ENCODE results near the gene HOXA3.
A peak's percentile ranks its signal among the peaks of the same experiment; 100 is the strongest.

Gene HOXA3

DNA sequence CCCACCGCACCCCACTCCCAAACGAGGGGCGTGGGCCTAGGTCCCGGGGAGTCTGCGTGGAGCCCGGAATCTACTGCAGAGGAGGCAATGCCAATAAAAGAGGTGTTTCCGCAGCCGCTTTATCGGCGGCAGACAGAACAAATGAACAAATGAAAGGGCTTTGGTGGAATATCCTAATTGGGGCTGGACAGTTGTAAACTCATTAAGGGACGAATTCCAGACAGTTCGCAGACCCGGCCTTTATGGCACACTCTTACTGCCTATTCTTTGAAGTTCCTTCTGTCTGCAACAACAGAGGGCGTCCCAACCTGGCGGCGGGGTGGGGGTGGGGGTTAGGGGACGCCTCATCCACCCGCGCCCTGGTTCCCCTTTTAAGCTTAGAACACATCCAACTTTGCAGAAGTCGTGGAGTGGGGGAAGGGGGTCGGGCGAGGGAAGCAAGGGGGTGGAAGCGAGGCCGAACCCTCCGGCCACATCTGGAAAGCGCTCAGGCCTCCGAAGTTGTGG, 8.9 kb upstream of the HOXA3 start:
- peak; percentile 85 for DNase-seq
- in situ Hi-C loops (cut with MboI; ENCODE audit: low pct_unique_long_range_greater_than_20kb, low sequenced_read_pairs) = loop anchor here (25.0 kb wide), 1 partner anchor 1299 kb away; no protein-coding TSS in a partner anchor

DNA sequence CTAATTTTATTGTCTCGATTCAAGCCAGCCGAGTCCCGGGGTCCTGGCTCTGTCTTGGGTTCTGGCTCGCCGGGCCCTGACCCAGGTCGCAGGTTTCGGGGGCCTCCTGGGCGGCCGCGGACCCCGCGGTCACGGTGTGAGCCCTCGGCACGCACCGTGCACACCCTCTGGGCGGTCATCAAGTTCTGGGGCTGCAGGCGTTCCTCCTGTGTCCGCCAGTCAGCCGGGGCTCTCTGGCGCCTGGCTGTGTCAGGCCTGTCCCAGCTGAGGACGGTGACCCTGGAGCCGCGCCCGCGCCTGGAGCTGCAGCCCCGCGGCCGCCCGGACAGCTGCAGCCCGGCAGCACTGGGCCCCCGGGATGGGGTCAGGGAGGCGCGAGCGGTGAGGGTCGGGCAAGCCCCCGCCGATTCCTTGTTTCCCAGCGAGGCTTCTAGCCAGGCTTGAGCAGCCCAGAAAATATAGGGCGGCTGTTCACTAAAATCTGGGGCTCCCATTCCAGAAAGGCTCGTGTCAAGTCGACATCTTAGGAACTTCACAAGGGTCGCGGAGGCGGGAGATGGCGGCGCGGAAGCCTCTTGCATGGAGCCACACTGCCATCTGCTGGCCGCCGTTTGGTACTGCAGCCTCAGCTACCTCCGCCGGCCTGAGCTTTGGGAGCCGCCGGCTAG, 8.3 kb upstream of the HOXA3 start:
- DNase-seq = peak; percentile 94
- in situ Hi-C loops (cut with MboI; ENCODE audit: low pct_unique_long_range_greater_than_20kb, low sequenced_read_pairs) = loop anchor here (25.0 kb wide), 1 partner anchor 1298 kb away; no protein-coding TSS in a partner anchor

DNA sequence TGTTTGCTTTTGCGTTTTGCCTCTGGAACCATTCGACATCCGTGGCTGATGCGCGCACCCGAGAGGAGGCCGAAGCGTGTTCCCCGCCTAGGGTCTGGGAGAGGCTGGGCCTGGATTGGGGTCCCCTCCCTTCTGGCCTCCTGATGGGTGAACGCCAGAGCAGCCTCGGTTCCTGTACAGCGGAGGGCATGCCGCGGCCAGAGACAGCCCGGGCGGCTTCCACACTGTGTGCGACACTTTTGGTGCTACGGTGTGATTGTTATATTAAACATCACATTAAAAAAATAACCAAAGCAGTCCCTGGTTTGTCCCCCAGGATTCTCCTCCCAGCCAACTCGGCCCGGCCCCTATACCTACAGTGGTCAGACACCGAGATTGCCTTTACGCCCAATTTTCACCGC, 7.8 kb upstream of the HOXA3 start:
- DNase-seq = peak; percentile 60
- in situ Hi-C loops (cut with MboI; ENCODE audit: low pct_unique_long_range_greater_than_20kb, low sequenced_read_pairs) = loop anchor here (25.0 kb wide), 1 partner anchor 1298 kb away; no protein-coding TSS in a partner anchor

GRCh38 chr7:27159266-27160144, 7.1 kb upstream of the HOXA3 start:
- peak; percentile 65 for DNase-seq
- in situ Hi-C loops (cut with MboI; ENCODE audit: low pct_unique_long_range_greater_than_20kb, low sequenced_read_pairs) = loop anchor here (10.0 to 25.0 kb wide), 2 partner anchors 305 to 1297 kb away; no protein-coding TSS in a partner anchor

GRCh38 chr7:27158436-27159265, 6.3 kb upstream of the HOXA3 start:
- in situ Hi-C loops (cut with MboI; ENCODE audit: low pct_unique_long_range_greater_than_20kb, low sequenced_read_pairs) = loop anchor here (10.0 to 25.0 kb wide), 2 partner anchors 304 to 1296 kb away; no protein-coding TSS in a partner anchor
- peak; percentile 42 for DNase-seq

- DNase-seq = peak; percentile 60
- in situ Hi-C loops (cut with MboI; ENCODE audit: low pct_unique_long_range_greater_than_20kb, low sequenced_read_pairs) = loop anchor here (10.0 to 25.0 kb wide), 2 partner anchors 303 to 1296 kb away; no protein-coding TSS in a partner anchor
Observed at GRCh38 chr7:27157702-27158431, 5.5 kb upstream of the HOXA3 start.

DNA sequence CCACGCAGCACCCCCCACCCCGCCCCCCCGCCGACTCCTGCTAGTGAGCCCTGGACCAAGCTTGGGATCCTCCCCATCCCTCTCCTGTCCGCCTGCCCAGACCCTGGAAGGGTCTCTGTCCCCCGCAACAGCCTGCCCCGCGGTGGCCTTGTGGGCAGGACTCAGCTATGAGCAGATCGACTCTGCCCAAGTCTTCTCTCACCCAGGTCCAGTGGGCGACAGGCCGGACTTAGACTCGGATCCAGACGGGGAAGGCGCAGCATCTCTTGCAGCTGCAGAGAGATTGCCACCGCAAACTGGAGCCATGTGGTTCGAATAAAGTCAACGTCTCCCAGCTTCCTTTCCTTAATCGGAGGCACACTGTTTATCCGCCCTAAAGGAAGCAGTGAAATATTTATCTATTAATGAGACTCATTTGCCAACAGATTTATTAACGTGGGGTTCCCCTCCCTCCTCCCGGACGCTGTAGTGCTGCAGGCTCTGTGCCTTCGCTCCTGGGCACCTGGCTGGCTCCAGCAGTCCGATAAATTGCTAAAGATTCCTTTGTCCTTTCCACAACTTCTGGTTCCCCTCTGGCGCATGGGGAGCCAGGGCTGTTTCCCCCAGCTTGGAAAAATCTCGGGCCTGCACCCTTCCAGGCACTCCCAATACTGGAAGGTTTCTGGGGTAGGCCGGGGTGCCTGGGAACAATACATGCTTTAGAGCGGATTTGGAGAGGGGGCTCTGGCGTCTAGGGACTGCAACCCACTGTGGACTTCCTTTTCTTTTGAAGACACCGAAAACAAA, 4.7 kb upstream of the HOXA3 start:
- DNase-seq = peak; percentile 40

GRCh38 chr7:27156508-27156898, 4.1 kb upstream of the HOXA3 start, which contains the start of gene HOXA7:
Gene HOXA7 (minus strand): TSS chr7:27156675. CDS start chr7:27156545, 130 bp downstream.
- DNase-seq = peak; percentile 76
- in situ Hi-C loops (cut with MboI; ENCODE audit: low pct_unique_long_range_greater_than_20kb, low sequenced_read_pairs) = loop anchor here (10.0 to 25.0 kb wide), 2 partner anchors 302 to 1294 kb away; no protein-coding TSS in a partner anchor

More for the DNA sequence above, 4.7 kb upstream of the HOXA3 start:
- in situ Hi-C loops (cut with MboI; ENCODE audit: low pct_unique_long_range_greater_than_20kb, low sequenced_read_pairs) = loop anchor here (10.0 to 25.0 kb wide), 2 partner anchors 302 to 1295 kb away; no protein-coding TSS in a partner anchor

DNA sequence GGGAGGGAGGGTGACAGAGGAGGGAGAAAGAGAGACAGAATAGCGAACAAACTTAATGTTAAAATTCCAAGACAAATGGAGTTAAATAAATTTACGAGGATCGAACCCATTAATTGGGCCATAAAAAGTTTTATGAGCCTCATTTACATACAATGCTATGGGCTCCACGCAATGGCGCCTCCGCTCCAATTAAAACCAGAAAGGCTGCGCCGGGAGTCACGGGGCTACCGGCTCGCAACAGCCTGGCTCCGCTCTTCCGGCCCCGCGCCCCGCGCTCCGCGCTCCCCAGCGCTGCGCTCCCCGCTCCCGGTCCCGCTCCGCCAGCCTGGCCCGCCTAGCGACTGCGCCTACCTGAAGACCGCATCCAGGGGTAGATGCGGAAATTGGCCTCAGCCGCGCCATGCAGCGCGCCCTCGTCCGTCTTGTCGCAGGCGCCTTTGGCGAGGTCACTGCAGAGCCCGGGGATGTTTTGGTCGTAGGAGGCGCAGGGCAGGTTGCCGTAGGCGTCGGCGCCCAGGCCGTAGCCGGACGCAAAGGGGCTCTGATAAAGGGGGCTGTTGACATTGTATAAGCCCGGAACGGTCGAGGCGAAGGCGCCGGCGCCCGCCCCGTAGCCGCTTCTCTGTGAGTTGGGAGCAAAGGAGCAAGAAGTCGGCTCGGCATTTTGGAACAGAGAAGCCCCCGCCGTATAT, 3.6 kb upstream of the HOXA3 start:
- in situ Hi-C loops (cut with MboI; ENCODE audit: low pct_unique_long_range_greater_than_20kb, low sequenced_read_pairs) = loop anchor here (10.0 to 25.0 kb wide), 2 partner anchors 301 to 1294 kb away; no protein-coding TSS in a partner anchor

GRCh38 chr7:27154901-27155815, 2.8 kb upstream of the HOXA3 start:
- DNase-seq = peak; percentile 76
- in situ Hi-C loops (cut with MboI; ENCODE audit: low pct_unique_long_range_greater_than_20kb, low sequenced_read_pairs) = loop anchor here (10.0 to 25.0 kb wide), 2 partner anchors 300 to 1293 kb away; no protein-coding TSS in a partner anchor

More for the DNA sequence above, 3.6 kb upstream of the HOXA3 start:
- DNase-seq = peak; percentile 74

GRCh38 chr7:27154369-27154768, 2.0 kb upstream of the HOXA3 start:
- in situ Hi-C loops (cut with MboI; ENCODE audit: low pct_unique_long_range_greater_than_20kb, low sequenced_read_pairs) = loop anchor here (10.0 to 25.0 kb wide), 2 partner anchors 300 to 1292 kb away; no protein-coding TSS in a partner anchor
- DNase-seq = no peak

DNA sequence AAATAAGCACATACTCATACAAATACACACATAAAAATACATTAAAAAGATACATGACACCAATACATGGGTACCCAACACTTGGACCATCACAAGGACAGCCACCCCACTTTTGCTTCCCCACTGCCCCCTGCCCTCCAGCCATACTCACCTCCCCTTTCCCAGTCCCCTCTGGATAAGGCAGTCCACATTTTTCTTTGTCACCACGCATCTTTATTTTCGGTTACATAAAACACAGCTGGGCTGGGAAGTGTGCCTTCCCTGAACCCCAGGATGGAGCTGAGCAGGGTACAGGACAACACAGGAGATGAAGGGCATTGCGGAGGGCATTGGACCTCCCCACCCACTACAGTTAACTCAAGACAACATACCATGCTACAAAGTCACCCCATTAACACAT, 1.1 kb upstream of the HOXA3 start:
- no peak for DNase-seq
- in situ Hi-C loops (cut with MboI; ENCODE audit: low pct_unique_long_range_greater_than_20kb, low sequenced_read_pairs) = loop anchor here (10.0 to 25.0 kb wide), 2 partner anchors 299 to 1291 kb away; no protein-coding TSS in a partner anchor

DNA sequence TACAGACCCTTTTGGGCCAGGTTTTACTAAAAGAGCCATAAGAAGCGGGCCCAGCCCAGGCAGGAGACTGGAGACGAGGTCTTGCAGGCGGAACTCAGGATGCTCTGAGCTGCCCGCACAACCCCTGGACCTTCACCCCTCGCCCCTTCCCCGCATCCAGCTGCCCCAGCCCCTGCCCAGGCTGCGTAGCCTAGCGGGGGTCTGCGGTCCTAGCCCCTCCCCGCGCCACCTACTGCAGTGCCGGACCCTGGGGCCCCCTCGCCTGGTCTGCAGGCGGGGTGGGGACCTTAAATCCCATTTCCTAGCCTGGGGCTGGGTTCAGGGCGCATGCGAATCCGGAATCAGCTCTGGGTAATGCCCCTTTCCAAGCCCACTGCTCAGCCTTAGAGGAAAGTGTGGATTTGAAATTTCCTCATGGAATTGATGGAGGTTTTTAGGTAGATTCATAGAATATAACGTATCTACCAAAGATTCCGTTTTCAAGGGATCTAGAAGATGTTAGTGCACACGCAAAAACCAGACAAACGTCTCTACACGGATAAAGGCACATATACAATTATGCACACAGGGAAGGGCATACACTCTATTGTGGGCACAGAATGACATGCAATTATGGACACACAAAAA, 546 bp upstream of the HOXA3 start:
- DNase-seq = no peak
- in situ Hi-C loops (cut with MboI; ENCODE audit: low pct_unique_long_range_greater_than_20kb, low sequenced_read_pairs) = loop anchor here (10.0 to 25.0 kb wide), 2 partner anchors 298 to 1291 kb away; no protein-coding TSS in a partner anchor

DNA sequence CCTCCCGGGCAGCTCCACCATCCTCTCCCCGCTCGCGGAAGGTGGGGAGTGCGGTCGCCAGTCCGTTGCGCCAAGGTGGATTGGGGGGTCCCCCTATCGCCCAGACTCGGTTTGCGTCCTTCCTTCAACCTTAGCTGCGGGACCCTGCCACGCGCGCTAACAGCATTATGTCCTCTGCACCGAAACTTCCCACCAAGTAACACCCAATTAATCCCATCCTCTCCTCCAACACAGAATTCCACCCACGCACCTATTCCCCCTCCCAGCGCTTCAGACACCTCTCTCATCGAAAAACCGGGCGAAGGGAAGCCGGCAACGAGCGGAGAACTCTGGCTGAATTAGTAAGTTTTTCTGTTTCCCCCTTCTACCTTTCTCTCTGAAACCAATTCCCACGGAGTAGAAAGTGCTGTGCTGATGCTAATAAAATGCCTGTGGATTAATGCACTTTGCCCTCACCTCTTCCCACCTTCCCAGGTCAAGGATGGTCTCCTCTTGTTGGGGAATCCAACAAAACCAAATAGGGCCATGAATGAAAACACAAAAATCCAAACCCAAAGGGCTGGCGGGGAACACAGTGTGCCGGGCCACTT, 947 bp downstream of the HOXA3 start:
- in situ Hi-C loops (cut with MboI; ENCODE audit: low pct_unique_long_range_greater_than_20kb, low sequenced_read_pairs) = loop anchor here (10.0 to 25.0 kb wide), 2 partner anchors 297 to 1289 kb away; no protein-coding TSS in a partner anchor

More for the DNA sequence above, 947 bp downstream of the HOXA3 start:
- no peak for DNase-seq

Data from KBM-7 (cell line).